Mesodermal cell (in vitro differentiated cells): ENCODE data around the gene SQSTM1.
"Not testable (repeated sequence)": the region's sequence is repeated elsewhere in the genome, so short reads cannot be mapped to it uniquely, and the experiment has no call there.

Experiments used
- H3K27ac ChIP-seq: 2 replicates; pipeline ENCODE4 v1.7.0; 2013; ENCODE audit warnings: mild to moderate bottlenecking, low read depth, low read length, moderate library complexity; ENCODE audit not compliant: severe bottlenecking
- H3K36me3 ChIP-seq: 2 replicates; pipeline ENCODE4 v1.7.1; 2013; ENCODE audit warnings: mild to moderate bottlenecking, low read length, moderate library complexity; ENCODE audit not compliant: control insufficient read depth, insufficient read depth
- H3K4me1 ChIP-seq: one replicate; pipeline ENCODE4 v1.7.1; 2013; ENCODE audit warnings: mild to moderate bottlenecking, low read length; ENCODE audit not compliant: insufficient read depth, control insufficient read depth, poor library complexity, severe bottlenecking
- H3K4me3 ChIP-seq: 2 replicates; pipeline ENCODE4 v1.7.0; 2013; ENCODE audit warnings: low read length, control low read depth, mild to moderate bottlenecking; ENCODE audit not compliant: insufficient read depth, poor library complexity, severe bottlenecking; ENCODE audit errors: extremely low read depth
- H3K9me3 ChIP-seq: 2 replicates; pipeline ENCODE4 v1.7.1; 2013; ENCODE audit warnings: mild to moderate bottlenecking, low read length, moderate library complexity; ENCODE audit not compliant: control insufficient read depth
- WGBS, 2 experiments: methylation state at CpG; one replicate each; pipeline ENCODE4 v1.1.5; 2013; ENCODE audit warnings: missing lambda C conversion rate in 2 of 2; ENCODE audit not compliant: insufficient coverage in 2 of 2; 5-methylcytosine and 5-hydroxymethylcytosine counted together

Gene SQSTM1

DNA sequence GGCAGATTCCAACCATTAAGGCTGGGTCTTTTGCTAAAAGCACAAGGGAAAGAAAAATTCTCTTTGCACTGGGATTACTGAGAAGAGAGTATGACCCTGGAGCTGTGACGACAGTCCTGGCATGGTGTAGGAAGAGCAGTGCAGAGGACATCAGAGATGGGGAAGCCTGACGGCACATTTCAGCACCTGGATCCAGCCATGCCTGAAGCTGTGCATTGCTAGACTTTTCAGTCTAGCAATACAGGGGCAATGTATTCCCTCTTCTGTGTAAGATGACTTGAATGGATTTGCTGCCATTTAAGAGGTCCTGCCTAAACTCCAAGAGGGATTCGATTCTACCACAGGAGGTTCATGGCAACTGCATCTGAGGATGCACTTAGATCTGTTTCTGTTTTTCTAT is 50.2 kb downstream of the SQSTM1 start:
- Histone ChIP-seq H3K36me3 (peaks cover 86% of the 10 kb centered on the region), H3K4me1 (no peaks in the 10 kb centered on the region), H3K9me3 (no peaks in the 10 kb centered on the region), H3K27ac (no peak overlapping the region), H3K4me3 (no peak overlapping the region)
- WGBS, 2 experiments = 96 to 98% methylated on average over 3 of the region's 3 CpGs

- H3K9me3 ChIP-seq, H3K4me3 ChIP-seq, H3K4me1 ChIP-seq, H3K27ac ChIP-seq: not testable (repeated sequence)
- 94 to 96% methylated on average over 5 to 9 of the region's 14 CpGs for WGBS, 2 experiments
- H3K36me3 ChIP-seq = peaks cover 85% of the 10 kb centered on the region
Observed at GRCh38 chr5:179871533-179871932, 50.8 kb downstream of the SQSTM1 start.

DNA sequence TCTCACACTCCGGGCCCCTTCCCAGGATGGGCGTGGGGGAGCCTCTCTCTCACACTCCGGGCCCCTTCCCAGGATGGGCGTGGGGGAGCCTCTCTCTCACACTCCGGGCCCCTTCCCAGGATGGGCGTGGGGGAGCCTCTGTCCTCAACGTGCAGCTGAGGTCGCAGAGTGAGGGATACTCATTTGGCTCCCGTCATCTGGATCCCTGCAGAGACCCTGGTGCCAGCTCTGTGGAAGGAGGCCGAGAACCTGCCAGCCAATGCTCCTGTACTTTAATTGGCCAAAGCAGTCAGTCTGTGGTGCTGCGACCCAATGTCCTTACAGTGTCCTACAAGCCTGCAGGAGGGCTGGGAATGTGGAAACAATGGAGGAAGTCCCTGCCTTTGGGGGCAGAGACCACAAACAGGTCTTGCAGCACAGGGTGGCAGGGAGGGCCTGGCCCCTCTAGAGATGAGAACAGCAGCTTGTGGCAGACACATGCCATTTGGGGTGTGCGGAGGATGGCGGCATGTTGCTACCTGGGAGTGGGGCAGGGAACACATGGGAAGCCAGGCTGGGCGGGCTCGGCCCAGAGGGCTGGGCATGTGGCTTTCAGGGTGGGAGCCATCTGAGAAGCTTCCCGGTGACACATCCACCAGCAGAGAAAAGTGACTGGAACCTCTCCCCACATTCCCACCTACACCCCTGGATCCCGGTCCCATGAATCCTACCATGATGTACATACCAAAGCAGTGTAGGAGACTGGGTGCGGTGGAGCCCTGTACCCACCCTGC is 51.5 kb downstream of the SQSTM1 start:
- Histone ChIP-seq H3K27ac (no peak overlapping the region), H3K4me1 (no peaks in the 10 kb centered on the region), H3K36me3 (peaks cover 79% of the 10 kb centered on the region), H3K9me3 (no peaks in the 10 kb centered on the region), H3K4me3 (no peak overlapping the region)
- 97 to 98% methylated on average over 10 to 14 of the region's 18 CpGs for WGBS, 2 experiments

DNA sequence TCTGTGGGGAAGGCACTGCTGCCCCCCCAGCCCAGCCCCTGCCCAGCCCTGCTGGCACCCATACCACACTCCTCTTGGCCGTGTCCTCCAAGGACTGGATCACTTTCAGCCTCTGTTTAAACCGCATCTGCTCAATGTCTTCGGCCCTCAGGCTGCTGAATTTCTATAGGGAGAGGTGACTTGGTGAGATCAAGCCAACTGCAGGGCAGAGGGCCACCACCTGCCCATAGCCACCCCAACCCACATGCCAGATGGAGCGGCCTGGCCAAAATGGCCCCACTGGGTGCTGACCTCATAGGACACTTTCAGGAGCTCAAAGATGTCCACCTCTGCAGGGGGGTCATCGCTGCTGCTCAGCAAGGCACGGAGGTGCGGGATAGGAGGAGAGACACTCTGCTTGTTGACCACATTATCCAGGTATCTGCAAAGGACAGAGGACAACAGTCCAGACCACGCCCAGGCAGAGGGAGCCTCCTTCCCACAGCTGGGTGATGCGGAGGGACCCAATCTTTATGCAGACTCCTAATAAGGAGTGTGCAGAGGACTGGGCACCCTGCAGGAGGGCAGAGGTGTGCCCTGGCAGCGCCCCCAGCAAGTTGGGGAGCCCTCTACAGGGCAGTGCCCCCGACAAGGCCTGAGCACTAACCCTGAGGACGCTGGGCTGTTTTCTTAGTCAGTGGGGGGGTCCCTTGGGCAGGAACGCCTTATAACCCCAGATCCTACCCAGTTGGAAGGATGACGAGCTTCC is 52.3 kb downstream of the SQSTM1 start:
- Histone ChIP-seq H3K27ac (no peak overlapping the region), H3K4me3 (no peak overlapping the region), H3K36me3 (peaks cover 79% of the 10 kb centered on the region), H3K9me3 (no peaks in the 10 kb centered on the region), H3K4me1 (no peaks in the 10 kb centered on the region)
- WGBS, 2 experiments = 97 to 99% methylated on average over 9 to 12 of the region's 14 CpGs

DNA sequence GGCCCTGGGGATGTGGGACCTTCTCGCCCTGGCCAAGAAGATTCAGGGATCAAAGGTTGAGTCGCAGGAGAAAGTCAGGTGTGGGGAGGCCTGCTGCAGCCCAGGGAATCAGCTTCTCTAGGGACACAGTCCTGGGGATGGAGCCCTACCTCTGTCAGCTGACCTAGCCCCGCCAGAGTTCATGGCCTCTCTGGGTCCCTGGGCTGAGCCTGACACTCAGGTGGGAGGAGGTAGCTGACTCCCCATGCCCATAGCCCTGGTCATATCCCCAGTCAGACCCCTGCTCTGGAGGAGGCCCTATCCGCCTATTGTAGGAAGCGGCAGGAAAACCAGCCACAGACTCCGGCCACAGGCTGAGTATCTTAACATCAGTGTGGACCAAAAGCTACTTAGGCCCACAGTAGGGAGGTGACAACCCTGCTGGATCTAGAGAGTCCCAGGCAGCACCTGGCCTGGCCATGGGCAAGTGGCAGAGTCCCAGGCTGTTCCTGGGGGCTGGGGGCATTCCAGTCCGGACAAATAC is 52.9 kb downstream of the SQSTM1 start:
- H3K27ac ChIP-seq = no peak overlapping the region
- no peaks in the 10 kb centered on the region for H3K9me3 ChIP-seq
- WGBS, 2 experiments = 93 to 95% methylated on average over 4 to 6 of the region's 7 CpGs
- no peaks in the 10 kb centered on the region for H3K4me1 ChIP-seq
- peaks cover 82% of the 10 kb centered on the region for H3K36me3 ChIP-seq
- no peak overlapping the region for H3K4me3 ChIP-seq

DNA sequence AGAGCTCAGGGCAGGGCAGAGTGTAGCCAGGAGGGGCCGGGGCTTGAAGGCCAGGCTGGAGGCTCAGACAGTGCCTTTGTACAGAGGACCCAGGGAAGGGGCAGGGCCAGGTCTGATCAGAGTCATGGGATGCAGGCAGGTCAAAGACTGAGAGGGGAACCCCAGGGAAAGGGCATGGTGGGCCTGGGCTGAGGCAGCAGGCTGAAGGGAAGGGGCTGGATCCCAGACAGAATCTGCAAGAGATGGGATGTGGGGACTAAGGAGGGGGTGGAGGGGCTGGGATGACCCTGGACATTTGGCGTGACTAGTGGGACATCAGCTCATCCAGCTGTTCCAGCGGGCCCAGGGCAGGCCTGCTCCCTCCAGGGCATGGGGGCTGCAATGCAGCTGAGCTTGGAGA is 53.4 kb downstream of the SQSTM1 start:
- Histone ChIP-seq H3K4me1 (no peaks in the 10 kb centered on the region), H3K36me3 (peaks cover 82% of the 10 kb centered on the region), H3K9me3 (no peaks in the 10 kb centered on the region), H3K4me3 (no peak overlapping the region), H3K27ac (no peak overlapping the region)
- 92 to 100% methylated on average over 1 to 3 of the region's 3 CpGs for WGBS, 2 experiments

DNA sequence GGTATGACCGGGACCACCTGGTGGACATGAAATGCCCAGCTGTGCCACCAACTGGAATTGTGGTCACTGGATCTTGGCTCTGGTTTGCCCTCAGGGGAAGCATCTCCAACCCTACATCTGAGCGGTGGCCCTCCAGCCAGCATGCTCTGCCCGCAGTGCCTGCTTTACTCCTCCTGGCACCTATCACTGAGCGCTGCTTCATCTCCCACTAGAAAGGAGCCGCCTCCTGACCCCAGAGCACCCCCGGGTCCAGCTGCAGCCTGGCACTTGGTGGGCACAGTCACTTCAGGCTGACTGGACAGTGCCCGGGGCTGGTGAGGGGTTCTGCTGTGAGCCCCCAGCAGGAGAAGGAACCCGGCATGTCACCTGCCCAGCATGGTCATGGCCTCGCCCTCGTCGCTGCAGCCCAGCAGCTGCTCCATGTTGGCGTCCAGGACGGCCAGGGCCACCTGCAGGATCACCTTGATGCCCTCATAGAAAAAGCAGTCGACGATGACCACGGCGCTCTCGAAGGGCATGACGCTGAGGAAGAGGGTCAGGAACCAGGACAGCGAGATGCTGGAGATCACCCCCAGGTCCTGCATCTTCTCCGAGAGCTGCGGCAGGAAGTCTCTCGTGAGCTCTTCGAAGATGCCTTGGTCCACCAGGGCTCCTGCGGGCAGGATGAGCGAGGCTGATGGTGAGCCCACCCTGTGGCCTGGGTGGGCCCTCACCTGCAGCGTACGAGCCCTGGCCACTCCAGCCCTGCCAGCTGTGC is 54.0 kb downstream of the SQSTM1 start:
- WGBS, 2 experiments = 95 to 97% methylated on average over 25 of the region's 28 CpGs
- Histone ChIP-seq H3K4me1 (no peaks in the 10 kb centered on the region), H3K4me3 (no peak overlapping the region), H3K36me3 (peaks cover 81% of the 10 kb centered on the region), H3K27ac (no peak overlapping the region), H3K9me3 (no peaks in the 10 kb centered on the region)

GRCh38 chr5:179875741-179876609 is 55.3 kb downstream of the SQSTM1 start:
- Histone ChIP-seq H3K9me3 (no peaks in the 10 kb centered on the region), H3K4me3 (no peak overlapping the region), H3K27ac (no peak overlapping the region), H3K36me3 (peaks cover 79% of the 10 kb centered on the region), H3K4me1 (no peaks in the 10 kb centered on the region)
- 95 to 98% methylated on average over 7 of the region's 16 CpGs for WGBS, 2 experiments

- H3K9me3 ChIP-seq = no peaks in the 10 kb centered on the region
- peaks cover 76% of the 10 kb centered on the region for H3K36me3 ChIP-seq
- H3K4me1 ChIP-seq = no peaks in the 10 kb centered on the region
- no peak overlapping the region for H3K27ac ChIP-seq
- 83 to 86% methylated on average over 2 of the region's 3 CpGs for WGBS, 2 experiments
- no peak overlapping the region for H3K4me3 ChIP-seq
Observed at GRCh38 chr5:179876610-179876952, 55.9 kb downstream of the SQSTM1 start.
